ENCODE data around the gene CHCHD6.

The CHCHD6 gene

DNA sequence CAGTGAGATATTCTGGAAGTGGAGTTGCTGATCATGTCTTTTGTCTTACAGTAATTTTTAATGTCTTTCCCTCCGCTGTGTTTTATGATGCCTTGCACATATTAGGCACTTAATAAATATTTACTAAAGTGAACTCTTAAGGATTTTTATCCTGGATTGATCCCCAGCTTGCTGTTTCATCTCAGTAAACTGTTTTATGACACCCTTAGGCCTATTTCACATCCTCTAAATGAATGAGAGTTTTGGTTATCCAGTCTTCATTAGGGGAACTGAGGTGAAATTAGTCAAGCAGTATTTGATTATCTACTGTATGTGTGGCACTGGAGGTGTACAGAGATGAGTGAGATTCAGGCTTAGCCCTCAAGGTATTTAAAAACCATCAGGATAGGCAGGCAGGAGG lies 19.8 kb downstream of the CHCHD6 start:
- Histone ChIP-seq H3K9me3 (ENCODE audit: low read length) (peaks cover 6% of the 10 kb centered on the region), H3K4me3 (ENCODE audit: low read length) (no peak overlapping the region), H3K27me3 (ENCODE audit: insufficient read depth, low read length) (no peaks in the 10 kb centered on the region), H3K4me1 (ENCODE audit: insufficient read depth, low read length) (no peaks in the 10 kb centered on the region), H2AFZ (ENCODE audit: low read depth, low read length) (no peak overlapping the region), H3K36me3 (ENCODE audit: insufficient read depth, low read length) (peaks cover 6% of the 10 kb centered on the region)

DNA sequence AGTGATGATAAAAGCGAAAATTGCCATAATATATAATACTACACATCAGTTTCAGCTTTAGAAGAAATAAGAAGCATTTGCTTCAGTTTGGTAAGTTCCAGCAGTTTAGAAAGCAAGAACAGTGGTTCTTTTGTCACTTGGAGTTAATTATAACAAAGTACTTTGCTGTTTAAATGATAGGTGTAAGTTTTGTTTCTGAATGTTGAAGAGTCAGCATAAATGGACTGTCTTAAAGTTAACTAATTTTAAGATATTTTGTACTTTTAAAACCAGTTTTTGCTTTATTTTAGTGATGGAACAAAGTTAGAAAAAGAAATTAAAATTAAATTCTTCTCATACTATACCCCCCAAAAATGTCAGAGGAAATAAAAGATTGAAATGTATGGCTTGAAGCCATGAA lies 24.6 kb downstream of the CHCHD6 start:
- H3K4me1 ChIP-seq (ENCODE audit: insufficient read depth, low read length) = no peaks in the 10 kb centered on the region
- no peak overlapping the region for H3K4me3 ChIP-seq (ENCODE audit: low read length)
- H3K27me3 ChIP-seq (ENCODE audit: insufficient read depth, low read length) = no peaks in the 10 kb centered on the region
- H2AFZ ChIP-seq (ENCODE audit: low read depth, low read length) = no peak overlapping the region
- peaks cover 9% of the 10 kb centered on the region for H3K9me3 ChIP-seq (ENCODE audit: low read length)
- peaks cover 16% of the 10 kb centered on the region for H3K36me3 ChIP-seq (ENCODE audit: insufficient read depth, low read length)

GRCh38 chr3:126730376-126730775 lies 26.3 kb downstream of the CHCHD6 start:
- H3K27me3 ChIP-seq (ENCODE audit: insufficient read depth, low read length) = no peaks in the 10 kb centered on the region
- no peaks in the 10 kb centered on the region for H3K4me1 ChIP-seq (ENCODE audit: insufficient read depth, low read length)
- H3K9me3 ChIP-seq (ENCODE audit: low read length) = peaks cover 6% of the 10 kb centered on the region
- H2AFZ ChIP-seq (ENCODE audit: low read depth, low read length) = no peak overlapping the region
- no peak overlapping the region for H3K4me3 ChIP-seq (ENCODE audit: low read length)
- H3K36me3 ChIP-seq (ENCODE audit: insufficient read depth, low read length) = peaks cover 27% of the 10 kb centered on the region

DNA sequence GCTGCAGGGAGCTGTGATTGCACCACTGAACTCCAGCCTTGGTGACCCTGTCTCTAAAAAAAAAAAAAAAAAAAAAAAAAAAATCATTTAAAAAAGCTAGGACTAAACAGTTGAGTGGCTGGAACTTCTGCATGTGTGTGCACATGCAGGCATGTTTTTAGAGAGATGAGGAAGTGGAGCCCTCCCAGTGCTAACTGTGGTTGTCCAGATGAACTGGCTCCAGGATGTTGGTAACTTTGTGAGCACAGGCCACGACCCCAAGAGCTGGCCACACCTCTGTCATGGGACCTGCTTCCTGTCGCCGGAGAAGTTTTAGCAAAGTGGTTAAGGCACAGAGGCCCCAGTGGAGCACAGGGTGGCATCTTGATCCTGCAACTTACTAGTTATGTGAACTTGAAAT lies 27.0 kb downstream of the CHCHD6 start:
- no peaks in the 10 kb centered on the region for H3K27me3 ChIP-seq (ENCODE audit: insufficient read depth, low read length)
- H3K4me1 ChIP-seq (ENCODE audit: insufficient read depth, low read length) = no peaks in the 10 kb centered on the region
- H3K4me3 ChIP-seq (ENCODE audit: low read length) = no peak overlapping the region
- peaks cover 3% of the 10 kb centered on the region for H3K9me3 ChIP-seq (ENCODE audit: low read length)
- no peak overlapping the region for H2AFZ ChIP-seq (ENCODE audit: low read depth, low read length)
- H3K36me3 ChIP-seq (ENCODE audit: insufficient read depth, low read length) = peaks cover 28% of the 10 kb centered on the region

GRCh38 chr3:126732281-126733060 lies 28.4 kb downstream of the CHCHD6 start:
- Histone ChIP-seq H2AFZ (ENCODE audit: low read depth, low read length) (no peak overlapping the region), H3K4me3 (ENCODE audit: low read length) (no peak overlapping the region), H3K36me3 (ENCODE audit: insufficient read depth, low read length) (peaks cover 30% of the 10 kb centered on the region), H3K27me3 (ENCODE audit: insufficient read depth, low read length) (no peaks in the 10 kb centered on the region), H3K9me3 (ENCODE audit: low read length) (peaks cover 3% of the 10 kb centered on the region), H3K4me1 (ENCODE audit: insufficient read depth, low read length) (no peaks in the 10 kb centered on the region)

GRCh38 chr3:126733061-126733430 lies 29.0 kb downstream of the CHCHD6 start:
- Histone ChIP-seq H3K4me1 (ENCODE audit: insufficient read depth, low read length) (no peaks in the 10 kb centered on the region), H3K27me3 (ENCODE audit: insufficient read depth, low read length) (no peaks in the 10 kb centered on the region), H3K9me3 (ENCODE audit: low read length) (peaks cover 3% of the 10 kb centered on the region), H2AFZ (ENCODE audit: low read depth, low read length) (no peak overlapping the region), H3K36me3 (ENCODE audit: insufficient read depth, low read length) (peaks cover 29% of the 10 kb centered on the region), H3K4me3 (ENCODE audit: low read length) (no peak overlapping the region)

GRCh38 chr3:126734106-126734723 lies 30.2 kb downstream of the CHCHD6 start:
- Histone ChIP-seq H3K27me3 (ENCODE audit: insufficient read depth, low read length) (no peaks in the 10 kb centered on the region), H2AFZ (ENCODE audit: low read depth, low read length) (no peak overlapping the region), H3K36me3 (ENCODE audit: insufficient read depth, low read length) (peaks cover 25% of the 10 kb centered on the region), H3K4me3 (ENCODE audit: low read length) (no peak overlapping the region), H3K9me3 (ENCODE audit: low read length) (peaks cover 3% of the 10 kb centered on the region), H3K4me1 (ENCODE audit: insufficient read depth, low read length) (no peaks in the 10 kb centered on the region)

GRCh38 chr3:126737527-126737926 lies 33.5 kb downstream of the CHCHD6 start:
- H3K36me3 ChIP-seq (ENCODE audit: insufficient read depth, low read length) = peaks cover 24% of the 10 kb centered on the region
- no peak overlapping the region for H3K4me3 ChIP-seq (ENCODE audit: low read length)

DNA sequence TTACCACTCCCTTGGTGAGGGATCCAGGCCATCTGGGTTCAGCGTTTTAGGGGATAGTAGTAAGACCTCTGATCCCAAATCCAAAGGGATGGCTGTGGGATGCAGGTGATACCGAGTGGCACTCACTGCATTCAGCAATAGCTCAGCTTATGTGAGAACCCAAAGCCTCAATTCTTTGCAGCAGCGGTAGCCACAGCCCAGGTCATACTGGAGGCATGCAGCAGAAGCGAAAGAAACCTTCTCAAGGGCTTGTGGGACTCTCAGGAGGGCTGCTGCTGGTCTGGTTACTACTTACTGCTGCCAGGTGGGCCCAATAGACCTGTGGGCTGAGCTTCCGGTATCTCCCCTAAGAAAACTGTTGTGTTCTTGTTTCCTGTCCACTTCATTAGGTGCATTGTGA lies 38.0 kb downstream of the CHCHD6 start:
- Histone ChIP-seq H3K4me3 (ENCODE audit: low read length) (no peak overlapping the region), H3K4me1 (ENCODE audit: insufficient read depth, low read length) (peaks cover 9% of the 10 kb centered on the region), H3K36me3 (ENCODE audit: insufficient read depth, low read length) (no peaks in the 10 kb centered on the region), H3K9me3 (ENCODE audit: low read length) (no peaks in the 10 kb centered on the region), H3K27me3 (ENCODE audit: insufficient read depth, low read length) (no peaks in the 10 kb centered on the region), H2AFZ (ENCODE audit: low read depth, low read length) (no peak overlapping the region)

More at GRCh38 chr3:126737527-126737926, 33.5 kb downstream of the CHCHD6 start:
- no peaks in the 10 kb centered on the region for H3K9me3 ChIP-seq (ENCODE audit: low read length)
- no peaks in the 10 kb centered on the region for H3K4me1 ChIP-seq (ENCODE audit: insufficient read depth, low read length)
- H2AFZ ChIP-seq (ENCODE audit: low read depth, low read length) = no peak overlapping the region
- H3K27me3 ChIP-seq (ENCODE audit: insufficient read depth, low read length) = no peaks in the 10 kb centered on the region

- no peaks in the 10 kb centered on the region for H3K36me3 ChIP-seq (ENCODE audit: insufficient read depth, low read length)
- peaks cover 10% of the 10 kb centered on the region for H3K4me1 ChIP-seq (ENCODE audit: insufficient read depth, low read length)
- H3K4me3 ChIP-seq (ENCODE audit: low read length) = no peak overlapping the region
- no peaks in the 10 kb centered on the region for H3K27me3 ChIP-seq (ENCODE audit: insufficient read depth, low read length)
- H3K9me3 ChIP-seq (ENCODE audit: low read length) = no peaks in the 10 kb centered on the region
- no peak overlapping the region for H2AFZ ChIP-seq (ENCODE audit: low read depth, low read length)
These were observed 39.3 kb downstream of the CHCHD6 start for GRCh38 chr3:126743350-126743749.

DNA sequence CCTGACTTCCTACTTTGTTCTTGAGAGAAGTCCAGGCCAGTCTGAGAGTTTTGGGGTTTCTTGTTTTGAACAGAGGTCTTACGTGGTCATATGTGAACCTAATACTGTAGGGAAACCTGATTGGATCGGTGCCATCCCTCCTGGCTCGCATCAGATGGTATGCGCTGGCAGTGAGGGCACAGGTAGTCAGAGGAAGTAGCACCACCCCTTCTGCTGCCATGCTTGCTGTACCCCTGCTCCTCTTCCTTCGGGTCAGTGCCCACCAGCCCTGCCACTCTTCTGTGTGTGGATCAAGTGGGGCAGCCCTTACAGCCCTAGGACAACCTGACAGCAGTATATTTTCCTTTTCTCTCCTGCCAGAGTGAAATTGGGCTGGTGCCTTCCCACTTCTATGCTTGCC lies 39.7 kb downstream of the CHCHD6 start:
- Histone ChIP-seq H3K9me3 (ENCODE audit: low read length) (no peaks in the 10 kb centered on the region), H3K4me1 (ENCODE audit: insufficient read depth, low read length) (peaks cover 10% of the 10 kb centered on the region), H3K4me3 (ENCODE audit: low read length) (no peak overlapping the region), H2AFZ (ENCODE audit: low read depth, low read length) (no peak overlapping the region), H3K27me3 (ENCODE audit: insufficient read depth, low read length) (no peaks in the 10 kb centered on the region), H3K36me3 (ENCODE audit: insufficient read depth, low read length) (no peaks in the 10 kb centered on the region)

GRCh38 chr3:126745760-126746394 lies 41.8 kb downstream of the CHCHD6 start:
- Histone ChIP-seq H3K36me3 (ENCODE audit: insufficient read depth, low read length) (no peaks in the 10 kb centered on the region), H3K9me3 (ENCODE audit: low read length) (no peaks in the 10 kb centered on the region), H3K27me3 (ENCODE audit: insufficient read depth, low read length) (no peaks in the 10 kb centered on the region), H3K4me1 (ENCODE audit: insufficient read depth, low read length) (peaks cover 16% of the 10 kb centered on the region), H3K4me3 (ENCODE audit: low read length) (no peak overlapping the region), H2AFZ (ENCODE audit: low read depth, low read length) (no peak overlapping the region)

DNA sequence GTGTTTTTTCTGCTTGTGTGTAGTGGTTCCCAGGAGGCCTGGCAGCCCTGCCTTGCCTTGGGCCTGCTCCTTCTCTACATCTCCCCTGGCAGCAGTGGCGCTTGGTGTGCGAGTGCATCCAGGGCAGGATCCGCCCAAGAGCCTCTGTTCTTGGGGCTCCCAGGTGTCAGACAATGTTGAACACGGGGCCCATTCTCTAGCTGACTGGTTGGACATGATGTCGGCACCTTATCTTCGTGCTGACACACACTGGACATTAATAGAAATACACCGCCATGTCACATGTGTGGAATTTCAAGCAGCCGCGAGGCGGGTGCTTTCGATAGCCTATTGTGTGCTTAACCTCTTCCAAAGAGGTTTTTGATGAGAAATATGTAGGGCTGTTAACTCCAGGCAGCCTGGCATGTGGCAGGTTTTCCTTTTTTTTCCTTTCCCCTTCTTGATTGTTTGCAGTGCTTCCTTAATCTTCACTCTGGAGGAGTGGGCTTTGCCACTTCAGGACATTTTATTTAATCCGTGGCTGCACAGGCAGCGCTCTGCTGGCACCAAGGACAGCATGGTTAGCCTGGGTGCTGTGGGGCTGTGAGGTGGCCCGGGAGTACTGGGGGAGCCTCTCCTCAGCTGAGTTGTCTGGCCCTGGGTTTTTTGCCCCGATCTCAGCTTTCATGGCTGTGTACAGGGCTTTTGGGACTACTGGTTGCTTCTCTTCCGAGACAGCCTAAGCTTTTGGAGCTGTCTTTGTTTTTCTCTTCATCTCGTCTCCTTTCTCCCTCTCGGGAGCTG lies 42.5 kb downstream of the CHCHD6 start:
- no peak overlapping the region for H3K4me3 ChIP-seq (ENCODE audit: low read length)
- no peaks in the 10 kb centered on the region for H3K36me3 ChIP-seq (ENCODE audit: insufficient read depth, low read length)
- peaks cover 18% of the 10 kb centered on the region for H3K4me1 ChIP-seq (ENCODE audit: insufficient read depth, low read length)
- H2AFZ ChIP-seq (ENCODE audit: low read depth, low read length) = no peak overlapping the region
- no peaks in the 10 kb centered on the region for H3K27me3 ChIP-seq (ENCODE audit: insufficient read depth, low read length)
- no peaks in the 10 kb centered on the region for H3K9me3 ChIP-seq (ENCODE audit: low read length)

Measured in neuron (in vitro differentiated cells).